Heart right ventricle (tissue), 16 donors: Measurements from ENCODE around the gene XRCC4. TPM values are rescaled to one million over a fixed set of nuclear protein-coding genes. Genes with fewer than 3 reads are reported as not detected.

Source experiments
- ATAC-seq, 8 donors: fragments of 200-7000 bp; cut with Tn5 transposase; one replicate each; pipeline ENCODE4 v1.9.1; 2020; ENCODE audit warnings: mild to moderate bottlenecking in 8 of 8, moderate library complexity in 8 of 8, moderate number of reproducible peaks in 1 of 8
- DNase-seq, 2 donors: peaks; one replicate each; pipeline ENCODE4 v3.0.0-alpha.2; 2020
- H3K27ac ChIP-seq, 10 donors: fragments of 200-600 bp; sonication (generic) in 2 of 10; one replicate each; pipeline versions ENCODE4 v1.5.0 to v1.8.0; 2020 to 2022; ENCODE audit warnings: mild to moderate bottlenecking in 3 of 10
- H3K27me3 ChIP-seq, 7 donors: fragments of 200-600 bp; one replicate each; pipeline ENCODE4 v1.8.0; 2021 to 2022; ENCODE audit warnings: mild to moderate bottlenecking in 2 of 7
- H3K36me3 ChIP-seq, 9 donors: fragments of 200-600 bp; sonication (generic) in 1 of 9; one replicate each; pipeline versions ENCODE4 v1.5.0 to v1.8.0; 2020 to 2022; ENCODE audit warnings: mild to moderate bottlenecking in 2 of 9
- H3K4me1 ChIP-seq, 9 donors: fragments of 200-600 bp; sonication (generic) in 1 of 9; one replicate each; pipeline versions ENCODE4 v1.5.0 to v1.8.0; 2020 to 2022; ENCODE audit warnings: mild to moderate bottlenecking in 4 of 9
- H3K4me3 ChIP-seq, 10 donors: fragments of 200-600 bp; sonication (generic) in 2 of 10; one replicate each; pipeline versions ENCODE4 v1.5.0 to v1.8.0; 2020 to 2022; ENCODE audit warnings: mild to moderate bottlenecking in 7 of 10, moderate library complexity in 2 of 10
- H3K9me3 ChIP-seq, 11 donors: fragments of 200-600 bp in 10 of 11; sonication (generic) in 2 of 11; one replicate each; pipeline versions ENCODE4 v1.5.0 to v1.8.0; 2013 to 2022; ENCODE audit warnings: mild to moderate bottlenecking in 2 of 11, control low read depth in 1 of 11, moderate library complexity in 1 of 11
- CTCF ChIP-seq, 9 donors: fragments of 200-600 bp; sonication (generic) in 2 of 9; IDR thresholded peaks; one replicate each; pipeline versions ENCODE4 v1.5.0 to v1.8.0; 2021 to 2022; ENCODE audit warnings: antibody characterized with exemption in 9 of 9, mild to moderate bottlenecking in 5 of 9, moderate library complexity in 1 of 9
- WGBS, 2 donors: extraction: QIAGEN DNeasy Blood & Tissue Kit; methylation state at CpG; one replicate each; pipeline ENCODE4 v1.1.7; 2013; ENCODE audit warnings: inconsistent platforms in 1 of 2; 5-methylcytosine and 5-hydroxymethylcytosine counted together
- intact Hi-C, 10 donors: fragments of 100-400 bp; cut with DNase I; formaldehyde crosslinking; loops; one replicate each; pipeline versions ENCODE4 v1.11.1 to v1.14.2; 2022
- polyA plus RNA-seq, 2 donors: library from polyadenylated mRNA; stranded (reverse); fragments of 200-250 nt; gene quantifications; one replicate each; pipeline ENCODE4 v1.2.3, GENCODE V29; 2013
- total RNA-seq, 10 donors: library from RNA; stranded (reverse); fragmentation: NEBNext Ultra II Directional in 3 of 10; extraction: Animal tissue kit (Norgen Biotek cat#: 25700) in 3 of 10; gene quantifications; one replicate each; pipeline versions ENCODE4 v1.2.1 to v1.2.4, GENCODE V29; 2021 to 2023
- donor health status: Arrhythmogenic right ventricular cardiomyopathy.
- donor health status: ischemic (EF 13 %, LVEDD 7.1; RV severe dilation, severe dysfunction).
- donor health status: healthy with polysubstance abuse.
- donor health status: DM: no; HTN: yes; CAD: no.
- donor health status: DM: no; HTN: no; CAD: no.
- donor health status: ischemic (EF 25% LVEDD 6.9; RV normal size, moderate dysfunction).
- donor health status: ischemic (EF 25% LVEDD 5.7; RV mildly dilated, moderate dysfunction).
- donor health status: healthy.
- donor health status: DM: yes; HTN: yes; CAD: no.
- donor health status: Ischemic cardiomyopathy.
- donor health status: ischemic (EF 35%, LVEDD 5.7; RV mildly dilated, moderate dysfunction).
- donor health status: nonischemic (EF 11% LVEDD 7.7; RV severe dilation, severe dysfunction).
- donor health status: DM: yes; HTN: yes; CAD: no.
- donor health status: PGD.
- donor health status: ischemic (EF 29% LVEDD 5.4; RV normal size, mild dysfunction).
- donor health status: nonischemic (EF 23%, LVEDD 6.1; RV moderate dilation, normal function).

Gene XRCC4
- total and polyA plus RNA-seq, 12 donors, result 3.6 to 14.4 (median 6.8) TPM

GRCh38 chr5:83049370-83049885 is 27.9 kb upstream of the XRCC4 start:
- Histone ChIP-seq H3K4me3 (no peak overlapping the region), H3K4me1 (peaks cover 0 to 6% (median 0%) of the 10 kb centered on the region in 9 donors), H3K9me3 (no peaks in the 10 kb centered on the region), H3K27ac (peak overlapping the region in 1 of 10 donors; percentile 33), H3K36me3 (peaks cover 0 to 42% (median 0%) of the 10 kb centered on the region in 9 donors), H3K27me3 (no peaks in the 10 kb centered on the region)
- TF ChIP-seq CTCF (IDR thresholded peaks at IDR 0.05), result no peak
- ATAC-seq, result peak in 4 of 8 donors; percentile 29 to 57 (median 50)
- DNase-seq, result no peak
- WGBS, 2 donors, result 62 to 68% methylated on average over 3 of the region's 3 CpGs
- intact Hi-C loops, result no loop called here

GRCh38 chr5:83050723-83051340 is 26.5 kb upstream of the XRCC4 start:
- peak overlapping the region in 1 of 10 donors; percentile 33 for H3K27ac ChIP-seq
- H3K36me3 ChIP-seq, result peaks cover 0 to 56% (median 0%) of the 10 kb centered on the region in 9 donors
- DNase-seq (no peak), ATAC-seq (peak in 1 of 8 donors; percentile 29)
- intact Hi-C loops, result no loop called here
- H3K9me3 ChIP-seq, result no peaks in the 10 kb centered on the region
- no peak overlapping the region for H3K4me3 ChIP-seq
- WGBS, 2 donors, result 80 to 93% methylated on average over 4 of the region's 4 CpGs
- H3K4me1 ChIP-seq, result peaks cover 0 to 9% (median 0%) of the 10 kb centered on the region in 9 donors
- no peak for TF ChIP-seq CTCF (IDR thresholded peaks at IDR 0.05)
- no peaks in the 10 kb centered on the region for H3K27me3 ChIP-seq

GRCh38 chr5:83055166-83055565 is 22.2 kb upstream of the XRCC4 start:
- Histone ChIP-seq H3K36me3 (peaks cover 0 to 81% (median 0%) of the 10 kb centered on the region in 9 donors), H3K4me1 (peaks cover 0 to 33% (median 6%) of the 10 kb centered on the region in 9 donors), H3K4me3 (no peak overlapping the region), H3K9me3 (no peaks in the 10 kb centered on the region), H3K27ac (no peak overlapping the region), H3K27me3 (no peaks in the 10 kb centered on the region)
- 84 to 86% methylated on average over 2 of the region's 2 CpGs for WGBS, 2 donors
- ATAC-seq, result no peak
- DNase-seq, result no peak
- intact Hi-C loops, result no loop called here
- TF ChIP-seq CTCF (IDR thresholded peaks at IDR 0.05), result no peak

- intact Hi-C loops, result no loop called here
- no peaks in the 10 kb centered on the region for H3K27me3 ChIP-seq
- H3K9me3 ChIP-seq, result no peaks in the 10 kb centered on the region
- H3K4me1 ChIP-seq, result peaks cover 0 to 33% (median 3%) of the 10 kb centered on the region in 9 donors
- H3K36me3 ChIP-seq, result peaks cover 0 to 94% (median 11%) of the 10 kb centered on the region in 9 donors
- ATAC-seq (no peak), DNase-seq (no peak)
- no peak overlapping the region for H3K4me3 ChIP-seq
- no peak overlapping the region for H3K27ac ChIP-seq
- TF ChIP-seq CTCF (IDR thresholded peaks at IDR 0.05), result no peak
These were observed 18.6 kb upstream of the XRCC4 start for GRCh38 chr5:83058726-83059125.
